ENCODE measurements around the gene ANKRD35. TPM values are rescaled to one million over a fixed set of nuclear protein-coding genes. Genes with fewer than 3 reads are reported as not detected.
"Not testable (repeated sequence)": the region's sequence is repeated elsewhere in the genome, so short reads cannot be mapped to it uniquely, and the experiment has no call there.

Gene ANKRD35
- total RNA-seq, 1 donor from 2014 or later = 1.6 TPM

DNA sequence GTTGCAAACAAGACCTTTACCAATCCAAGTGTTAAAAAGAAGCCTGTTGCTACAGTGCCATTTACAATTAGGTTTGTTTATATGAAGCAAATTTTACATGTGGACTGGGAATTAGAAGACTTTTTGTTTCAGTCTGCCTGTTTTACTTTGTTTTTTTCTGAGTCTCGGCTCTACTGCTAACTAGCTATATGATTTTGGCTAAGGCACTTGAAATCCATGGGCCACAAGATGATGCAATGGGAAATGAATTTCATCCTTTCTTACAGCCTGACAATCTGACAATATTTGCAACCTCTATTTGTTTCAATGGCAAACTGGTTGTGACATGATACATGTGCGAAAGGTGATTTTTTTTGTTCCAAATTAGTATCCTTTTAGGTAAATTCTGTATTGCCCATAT is 36.6 kb upstream of the ANKRD35 start:
- Histone ChIP-seq H3K27me3 (no peaks in the 10 kb centered on the region), H3K4me1 (peaks cover 26% of the 10 kb centered on the region), H3K27ac (no peak overlapping the region), H3K36me3 (peaks cover 19% of the 10 kb centered on the region), H3K4me3 (no peak overlapping the region), H3K9me3 (no peaks in the 10 kb centered on the region)
- TF ChIP-seq, protein P1, sequence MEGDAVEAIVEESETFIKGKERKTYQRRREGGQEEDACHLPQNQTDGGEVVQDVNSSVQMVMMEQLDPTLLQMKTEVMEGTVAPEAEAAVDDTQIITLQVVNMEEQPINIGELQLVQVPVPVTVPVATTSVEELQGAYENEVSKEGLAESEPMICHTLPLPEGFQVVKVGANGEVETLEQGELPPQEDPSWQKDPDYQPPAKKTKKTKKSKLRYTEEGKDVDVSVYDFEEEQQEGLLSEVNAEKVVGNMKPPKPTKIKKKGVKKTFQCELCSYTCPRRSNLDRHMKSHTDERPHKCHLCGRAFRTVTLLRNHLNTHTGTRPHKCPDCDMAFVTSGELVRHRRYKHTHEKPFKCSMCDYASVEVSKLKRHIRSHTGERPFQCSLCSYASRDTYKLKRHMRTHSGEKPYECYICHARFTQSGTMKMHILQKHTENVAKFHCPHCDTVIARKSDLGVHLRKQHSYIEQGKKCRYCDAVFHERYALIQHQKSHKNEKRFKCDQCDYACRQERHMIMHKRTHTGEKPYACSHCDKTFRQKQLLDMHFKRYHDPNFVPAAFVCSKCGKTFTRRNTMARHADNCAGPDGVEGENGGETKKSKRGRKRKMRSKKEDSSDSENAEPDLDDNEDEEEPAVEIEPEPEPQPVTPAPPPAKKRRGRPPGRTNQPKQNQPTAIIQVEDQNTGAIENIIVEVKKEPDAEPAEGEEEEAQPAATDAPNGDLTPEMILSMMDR (IDR thresholded peaks at IDR 0.05) = no peak
- ATAC-seq (no peak), DNase-seq (no peak)
- intact Hi-C loops (cut with DNase I) = no loop called here

DNA sequence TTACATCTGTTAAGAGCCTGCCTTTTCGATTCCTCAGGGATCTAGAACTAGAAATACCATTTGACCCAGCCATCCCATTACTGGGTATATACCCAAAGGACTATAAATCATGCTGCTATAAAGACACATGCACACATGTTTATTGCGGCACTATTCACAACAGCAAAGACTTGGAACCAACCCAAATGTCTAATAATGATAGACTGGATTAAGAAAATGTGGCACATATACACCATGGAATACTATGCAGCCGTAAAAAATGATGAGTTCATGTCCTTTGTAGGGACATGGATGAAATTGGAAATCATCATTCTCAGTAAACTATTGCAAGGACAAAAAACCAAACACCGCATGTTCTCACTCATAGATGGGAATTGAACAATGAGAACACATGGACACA is 34.6 kb upstream of the ANKRD35 start:
- not testable (repeated sequence) for H3K27ac ChIP-seq
- H3K4me1 ChIP-seq = peaks cover 22% of the 10 kb centered on the region

DNA sequence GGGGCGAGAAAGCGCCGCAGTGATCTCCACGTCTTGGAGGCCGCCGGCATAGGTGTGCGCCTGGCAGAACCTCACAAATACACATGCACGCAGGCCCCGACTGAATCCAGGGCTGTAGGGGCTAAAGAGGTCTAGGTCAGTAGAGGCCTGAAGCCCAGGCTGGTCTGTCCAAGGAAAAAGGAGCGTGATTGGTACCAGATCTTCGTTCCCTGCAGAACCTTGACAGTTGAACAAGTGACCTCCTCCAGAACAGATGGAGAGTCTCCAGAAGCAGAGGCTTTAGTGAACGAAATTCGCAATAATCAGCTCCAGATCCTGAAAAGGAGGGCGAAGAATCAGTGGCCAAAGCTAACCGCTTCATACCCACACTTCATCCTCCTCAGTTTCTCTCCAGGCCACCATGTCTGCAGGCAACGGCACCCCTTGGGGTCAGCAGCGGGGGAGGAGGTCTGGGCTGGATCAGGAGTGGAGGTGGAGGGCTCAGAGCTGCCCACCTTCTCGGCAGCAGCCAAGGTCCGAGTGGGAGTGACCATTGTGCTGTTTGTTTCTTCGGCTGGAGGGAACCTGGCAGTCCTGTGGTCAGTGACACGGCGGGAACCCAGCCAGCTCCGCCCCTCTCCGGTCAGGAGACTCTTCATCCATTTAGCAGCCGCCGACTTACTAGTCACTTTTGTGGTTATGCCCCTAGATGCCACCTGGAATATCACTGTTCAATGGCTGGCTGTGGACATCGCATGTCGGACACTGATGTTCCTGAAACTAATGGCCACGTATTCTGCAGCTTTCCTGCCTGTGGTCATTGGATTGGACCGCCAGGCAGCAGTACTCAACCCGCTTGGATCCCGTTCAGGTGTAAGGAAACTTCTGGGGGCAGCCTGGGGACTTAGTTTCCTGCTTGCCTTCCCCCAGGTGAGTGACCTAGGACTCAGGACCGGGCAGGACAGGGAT is 33.6 kb upstream of the ANKRD35 start:
- DNase-seq = peak; percentile 88
- intact Hi-C loops (cut with DNase I) = loop anchor here (10.0 kb wide), 2 partner anchors 56 to 74 kb away; partner anchors contain the start of gene NUDT17
- peak overlapping the region; percentile 83 for H3K4me3 ChIP-seq
- H3K27me3 ChIP-seq = no peaks in the 10 kb centered on the region
- TF ChIP-seq, protein P1 (IDR thresholded peaks at IDR 0.05) = peak; percentile 12
- H3K36me3 ChIP-seq = peaks cover 32% of the 10 kb centered on the region
- peaks cover 22% of the 10 kb centered on the region for H3K4me1 ChIP-seq
- no peaks in the 10 kb centered on the region for H3K9me3 ChIP-seq
- peak; percentile 63 for ATAC-seq
- H3K27ac ChIP-seq = peak overlapping the region; percentile 87

More for the DNA sequence above, 34.6 kb upstream of the ANKRD35 start:
- H3K36me3 ChIP-seq = peaks cover 24% of the 10 kb centered on the region
- ATAC-seq; DNase-seq; H3K4me3 ChIP-seq; H3K27me3 ChIP-seq; intact Hi-C loops (cut with DNase I); H3K9me3 ChIP-seq: not testable (repeated sequence)

DNA sequence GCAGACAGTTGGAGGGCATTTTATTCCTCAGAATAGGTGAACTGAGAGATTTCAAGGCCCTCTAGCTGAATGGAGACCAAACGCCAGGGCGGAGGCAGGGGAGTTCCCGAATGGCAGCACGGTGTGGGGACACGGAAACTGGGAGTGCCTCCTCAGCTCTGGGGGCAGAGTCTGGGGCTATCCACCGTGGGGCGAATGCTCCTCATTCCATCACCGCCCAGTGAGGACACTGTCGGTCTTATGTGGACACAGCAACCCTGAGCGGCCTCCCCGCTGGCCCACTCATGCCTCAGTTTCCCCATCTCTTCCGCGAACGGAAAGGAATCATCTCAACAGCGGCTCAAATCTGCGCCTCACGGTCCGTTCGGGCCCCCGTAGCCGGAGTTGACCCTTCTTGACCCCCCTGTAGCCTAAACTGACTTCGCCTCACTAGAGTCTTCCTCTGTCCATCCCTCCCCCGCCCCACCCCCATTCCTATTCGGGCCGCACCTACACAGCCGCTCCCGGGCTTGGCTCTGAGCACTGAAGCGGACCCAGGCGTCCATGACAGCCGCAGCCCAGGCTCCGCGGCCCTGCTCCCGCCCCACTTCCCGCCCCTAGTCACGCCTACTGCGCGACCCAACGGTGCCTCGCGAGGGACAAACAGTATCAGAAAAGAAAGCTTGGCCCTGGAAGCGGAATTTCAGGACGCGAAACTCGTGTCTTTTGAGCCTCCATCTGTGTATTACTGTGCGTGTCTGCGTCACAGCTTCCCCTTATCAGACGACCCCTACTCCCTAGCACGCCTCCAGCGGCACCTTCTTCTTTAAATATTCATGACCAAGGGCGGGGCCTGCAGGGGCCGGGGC is 32.7 kb upstream of the ANKRD35 start, which contains the start of gene PEX11B:
TSS of gene PEX11B (minus strand) at position 574 of the 848 bp plus-strand sequence. CDS start at position 545, 29 bp downstream.
- peaks cover 32% of the 10 kb centered on the region for H3K36me3 ChIP-seq
- no peaks in the 10 kb centered on the region for H3K27me3 ChIP-seq
- H3K27ac ChIP-seq = peak within 1 kb of the TSS; percentile 87
- H3K4me3 ChIP-seq = peak within 1 kb of the TSS; percentile 83
- DNase-seq (peak; percentile 94), ATAC-seq (peak; percentile 97)
- TF ChIP-seq, protein P1 (IDR thresholded peaks at IDR 0.05) = no peak
- intact Hi-C loops (cut with DNase I) = loop anchor here (10.0 kb wide), 2 partner anchors 56 to 74 kb away; partner anchors contain the start of gene NUDT17
- peaks cover 22% of the 10 kb centered on the region for H3K4me1 ChIP-seq
- no peaks in the 10 kb centered on the region for H3K9me3 ChIP-seq

DNA sequence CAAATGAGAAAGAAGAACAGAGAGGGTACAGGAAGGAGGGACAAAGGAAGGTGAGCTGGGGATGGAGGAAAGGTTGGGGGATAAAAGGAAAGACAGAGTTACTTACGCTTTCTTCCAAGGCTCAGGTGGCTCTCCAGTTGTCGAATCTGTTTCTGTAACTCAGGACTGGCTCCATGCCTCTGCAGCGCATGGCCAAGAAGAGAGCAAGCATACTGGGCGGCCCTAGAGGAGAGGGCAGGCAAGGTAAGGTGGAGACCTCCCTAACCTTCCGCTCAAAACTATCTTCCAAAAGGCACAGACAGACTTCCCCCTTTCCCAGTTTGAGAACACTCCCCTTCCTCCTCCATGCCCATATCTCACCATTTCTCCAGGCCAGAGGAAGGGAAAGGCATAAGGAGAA is 31.9 kb upstream of the ANKRD35 start:
- H3K4me3 ChIP-seq = peak overlapping the region; percentile 83
- TF ChIP-seq, protein P1 (IDR thresholded peaks at IDR 0.05) = no peak
- H3K9me3 ChIP-seq = no peaks in the 10 kb centered on the region
- intact Hi-C loops (cut with DNase I) = loop anchor here (10.0 kb wide), 2 partner anchors 57 to 73 kb away; partner anchors contain the start of gene NUDT17
- DNase-seq = peak; percentile 27
- H3K27me3 ChIP-seq = no peaks in the 10 kb centered on the region
- peaks cover 22% of the 10 kb centered on the region for H3K4me1 ChIP-seq
- peak overlapping the region; percentile 87 for H3K27ac ChIP-seq
- no peak for ATAC-seq
- peaks cover 40% of the 10 kb centered on the region for H3K36me3 ChIP-seq

All from upper lobe of right lung (tissue), 1 donor.